Mesothelial cell of epicardium (in vitro differentiated cells): ENCODE results near the gene PSMD9. TPM values are rescaled to one million over a fixed set of nuclear protein-coding genes. Genes with fewer than 3 reads are reported as not detected.

ENCODE experiments used
- DNase-seq, 2 experiments: peaks; one replicate each; pipeline ENCODE4 v3.0.0; 2021; ENCODE audit warnings: low spot score in 2 of 2; ENCODE audit not compliant: unreplicated experiment in 2 of 2
- H3K27ac Mint-ChIP-seq: 2 replicates; pipeline ENCODE4 v1.8.0; 2021; ENCODE audit warnings: mixed read lengths
- H3K27me3 Mint-ChIP-seq: 2 replicates; pipeline ENCODE4 v1.8.0; 2021; ENCODE audit warnings: low read depth, mixed read lengths
- H3K36me3 Mint-ChIP-seq: 2 replicates; pipeline ENCODE4 v1.8.0; 2021; ENCODE audit warnings: mixed read lengths
- H3K4me1 Mint-ChIP-seq: 2 replicates; pipeline ENCODE4 v1.8.0; 2021; ENCODE audit warnings: mixed read lengths
- H3K4me3 Mint-ChIP-seq: 2 replicates; pipeline ENCODE4 v1.8.0; 2021; ENCODE audit warnings: mild to moderate bottlenecking, moderate library complexity, mixed read lengths
- H3K9me3 Mint-ChIP-seq: 2 replicates; pipeline ENCODE4 v1.8.0; 2021; ENCODE audit warnings: mixed read lengths
- CTCF ChIP-seq: fragments of 200-600 bp; sonication (generic); IDR thresholded peaks from one replicate; pipeline ENCODE4 v1.5.0; 2021; ENCODE audit warnings: antibody characterized with exemption; ENCODE audit not compliant: unreplicated experiment
- total RNA-seq: library from RNA; stranded (reverse); gene quantifications from 3 replicates; pipeline ENCODE4 v1.2.1, GENCODE V29; 2021

PSMD9 gene
- total RNA-seq, 1 donor from 2014 or later, result 34.1 TPM

DNA sequence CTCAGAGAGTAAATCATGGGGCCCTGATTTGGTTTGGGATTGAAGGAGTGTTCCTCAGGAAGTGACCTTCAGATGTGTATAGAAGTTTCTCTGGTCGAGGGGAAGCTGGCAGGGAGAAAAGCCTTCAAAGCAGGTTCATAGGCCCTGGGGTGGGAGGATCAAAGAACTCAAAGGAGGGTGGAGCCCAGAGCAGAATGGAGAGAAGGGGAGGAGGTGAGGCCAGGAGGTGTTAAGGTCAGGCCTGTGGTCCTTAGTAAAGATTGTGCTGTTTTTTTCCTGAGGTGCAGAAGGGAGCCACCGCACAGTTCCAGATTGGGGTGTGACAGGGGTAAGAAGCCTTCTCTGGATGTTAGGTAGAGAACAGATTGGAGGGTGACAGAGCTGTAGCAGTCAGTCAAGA is 20.1 kb downstream of the PSMD9 start:
- no peak for DNase-seq
- Mint-ChIP-seq H3K27me3 (no peaks in the 10 kb centered on the region), H3K27ac (no peak overlapping the region), H3K4me1 (peaks cover 5% of the 10 kb centered on the region), H3K4me3 (no peak overlapping the region), H3K9me3 (no peaks in the 10 kb centered on the region), H3K36me3 (peaks cover 41% of the 10 kb centered on the region)
- TF ChIP-seq CTCF, result no peak

DNA sequence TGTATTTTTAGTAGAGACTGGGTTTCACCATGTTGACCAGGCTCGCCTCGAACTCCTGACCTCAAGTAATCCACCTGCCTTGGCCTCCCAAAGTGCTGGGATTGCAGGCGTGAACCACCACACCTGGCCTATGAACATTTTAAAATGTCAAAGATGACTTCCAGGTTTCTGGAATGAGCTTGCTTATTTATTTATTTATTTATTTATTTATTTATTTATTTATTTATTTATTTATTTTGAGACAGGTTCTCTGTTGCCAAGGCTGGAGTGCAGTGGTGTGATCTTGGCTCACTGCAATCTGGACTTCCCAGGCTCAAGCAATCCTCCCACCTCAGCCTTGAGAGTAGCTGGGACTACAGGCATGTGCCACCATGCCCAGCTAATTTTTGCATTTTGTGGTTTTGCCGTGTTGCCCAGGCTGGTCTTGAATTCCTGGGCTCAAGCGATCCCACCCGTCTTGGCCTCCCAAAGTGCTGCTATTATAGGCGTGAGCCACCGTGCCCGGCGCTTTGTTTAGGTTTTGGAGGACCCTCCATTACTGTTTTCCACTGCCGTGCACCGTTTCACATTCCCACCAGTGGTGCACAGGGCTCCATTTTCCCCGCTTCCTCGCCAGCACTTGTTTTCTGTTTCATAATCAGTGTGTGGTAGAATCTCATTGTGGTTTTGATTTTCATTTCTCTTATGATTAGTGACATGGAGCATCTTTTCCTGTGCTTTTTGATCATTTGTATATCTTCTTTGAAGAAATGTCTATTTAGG is 23.4 kb downstream of the PSMD9 start:
- no peak overlapping the region for H3K27ac Mint-ChIP-seq
- no peaks in the 10 kb centered on the region for H3K4me1 Mint-ChIP-seq
- H3K27me3 Mint-ChIP-seq, result no peaks in the 10 kb centered on the region
- no peaks in the 10 kb centered on the region for H3K9me3 Mint-ChIP-seq
- TF ChIP-seq CTCF, result no peak
- DNase-seq, result no peak
- H3K4me3 Mint-ChIP-seq, result no peak overlapping the region
- H3K36me3 Mint-ChIP-seq, result peaks cover 32% of the 10 kb centered on the region

- H3K27ac Mint-ChIP-seq, result peak overlapping the region; percentile 6
- no peaks in the 10 kb centered on the region for H3K9me3 Mint-ChIP-seq
- no peak for DNase-seq
- peaks cover 17% of the 10 kb centered on the region for H3K36me3 Mint-ChIP-seq
- H3K27me3 Mint-ChIP-seq, result no peaks in the 10 kb centered on the region
- peaks cover 5% of the 10 kb centered on the region for H3K4me1 Mint-ChIP-seq
- no peak overlapping the region for H3K4me3 Mint-ChIP-seq
- no peak for TF ChIP-seq CTCF
Measured at GRCh38 chr12:121915841-121916321, 27.3 kb downstream of the PSMD9 start.

GRCh38 chr12:121916719-121917118 is 28.1 kb downstream of the PSMD9 start:
- no peaks in the 10 kb centered on the region for H3K27me3 Mint-ChIP-seq
- peaks cover 12% of the 10 kb centered on the region for H3K36me3 Mint-ChIP-seq
- no peak overlapping the region for H3K4me3 Mint-ChIP-seq
- peaks cover 5% of the 10 kb centered on the region for H3K4me1 Mint-ChIP-seq
- H3K9me3 Mint-ChIP-seq, result no peaks in the 10 kb centered on the region
- no peak overlapping the region for H3K27ac Mint-ChIP-seq
- TF ChIP-seq CTCF, result no peak
- no peak for DNase-seq

DNA sequence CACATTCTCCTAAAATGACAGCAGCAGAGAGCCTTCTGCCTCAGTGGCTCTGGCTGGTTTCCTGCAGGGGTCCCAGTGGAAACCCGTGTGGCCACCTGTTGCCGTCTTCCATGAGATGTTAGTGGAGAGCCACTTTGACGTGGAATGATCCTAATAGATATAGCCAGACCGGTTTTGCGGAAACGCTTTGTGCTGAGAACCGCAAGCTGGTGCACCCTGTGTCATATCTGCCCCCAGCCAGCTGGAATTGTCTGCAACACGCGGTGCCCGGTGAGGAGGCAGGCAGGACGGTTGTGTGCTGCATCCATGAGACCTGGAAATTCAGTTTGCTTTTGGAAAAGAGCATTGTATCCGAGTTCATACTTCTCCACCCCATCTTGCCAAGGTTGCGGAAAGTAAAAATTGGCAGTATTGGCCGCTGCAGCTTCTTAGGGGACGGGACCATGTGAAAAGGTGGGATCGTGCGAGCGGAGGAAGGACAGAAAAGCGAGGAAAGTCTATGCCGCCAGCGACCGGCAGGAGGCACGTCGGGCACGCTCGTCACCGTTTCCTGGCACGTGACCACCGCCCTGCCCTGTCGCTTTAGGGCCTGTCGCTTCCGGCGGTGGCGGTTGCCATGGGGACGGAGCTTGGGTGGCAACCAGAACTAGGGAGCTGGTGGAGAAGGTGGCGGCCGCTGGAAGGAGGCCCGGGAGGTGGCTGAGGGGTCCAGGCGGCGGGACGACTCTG is 29.5 kb downstream of the PSMD9 start, which contains the start of gene CFAP251:
Gene CFAP251, plus strand, starts transcription at position 643 of the 729 bp plus-strand sequence. CDS start 2,714 bp downstream, outside the sequence.
- no peaks in the 10 kb centered on the region for H3K27me3 Mint-ChIP-seq

More for the DNA sequence above, 29.5 kb downstream of the PSMD9 start, which contains the start of gene CFAP251:
- peaks cover 5% of the 10 kb centered on the region for H3K4me1 Mint-ChIP-seq
- peak within 1 kb of the TSS; percentile 61 for H3K4me3 Mint-ChIP-seq
- TF ChIP-seq CTCF, result peak; percentile 67
- peak; percentile 78 to 86 for DNase-seq
- peaks cover 8% of the 10 kb centered on the region for H3K36me3 Mint-ChIP-seq
- peak within 1 kb of the TSS; percentile 53 for H3K27ac Mint-ChIP-seq
- H3K9me3 Mint-ChIP-seq, result no peaks in the 10 kb centered on the region
